Panc1 (cell line): ENCODE results near the gene RNF38.

Source experiments
- SIN3A ChIP-seq: IDR thresholded peaks from 2 replicates; pipeline ENCODE4 v1.6.1; 2012; ENCODE audit warnings: low read depth, mild to moderate bottlenecking, low read length, moderate library complexity, borderline replicate concordance; ENCODE audit not compliant: insufficient read depth
- TF ChIP-seq, protein P1 (sequence below): fragments of 450-650 bp; IDR thresholded peaks from 2 replicates; pipeline ENCODE4 v1.5.1; 2017; ENCODE audit warnings: mild to moderate bottlenecking

DNA sequence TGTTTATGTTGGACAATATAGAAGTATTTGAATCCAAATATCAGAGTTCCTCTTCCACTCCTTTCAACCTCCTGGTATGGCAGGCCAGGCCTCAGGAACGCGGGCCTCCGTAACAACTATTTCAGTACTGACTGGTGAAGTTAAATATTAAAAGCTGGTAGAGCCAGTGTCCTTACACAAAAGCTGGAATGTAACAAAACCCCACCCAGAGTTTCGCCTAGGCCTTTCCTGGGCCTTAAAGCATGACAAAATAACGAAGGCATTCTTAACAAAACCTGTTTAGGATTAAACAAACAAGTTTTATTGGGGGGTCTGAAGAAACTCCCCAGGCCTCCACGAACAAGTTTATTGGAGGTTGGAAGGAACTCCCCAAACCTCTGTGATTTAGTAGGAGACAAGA, 80.3 kb downstream of the RNF38 start:
- TF ChIP-seq, protein P1, sequence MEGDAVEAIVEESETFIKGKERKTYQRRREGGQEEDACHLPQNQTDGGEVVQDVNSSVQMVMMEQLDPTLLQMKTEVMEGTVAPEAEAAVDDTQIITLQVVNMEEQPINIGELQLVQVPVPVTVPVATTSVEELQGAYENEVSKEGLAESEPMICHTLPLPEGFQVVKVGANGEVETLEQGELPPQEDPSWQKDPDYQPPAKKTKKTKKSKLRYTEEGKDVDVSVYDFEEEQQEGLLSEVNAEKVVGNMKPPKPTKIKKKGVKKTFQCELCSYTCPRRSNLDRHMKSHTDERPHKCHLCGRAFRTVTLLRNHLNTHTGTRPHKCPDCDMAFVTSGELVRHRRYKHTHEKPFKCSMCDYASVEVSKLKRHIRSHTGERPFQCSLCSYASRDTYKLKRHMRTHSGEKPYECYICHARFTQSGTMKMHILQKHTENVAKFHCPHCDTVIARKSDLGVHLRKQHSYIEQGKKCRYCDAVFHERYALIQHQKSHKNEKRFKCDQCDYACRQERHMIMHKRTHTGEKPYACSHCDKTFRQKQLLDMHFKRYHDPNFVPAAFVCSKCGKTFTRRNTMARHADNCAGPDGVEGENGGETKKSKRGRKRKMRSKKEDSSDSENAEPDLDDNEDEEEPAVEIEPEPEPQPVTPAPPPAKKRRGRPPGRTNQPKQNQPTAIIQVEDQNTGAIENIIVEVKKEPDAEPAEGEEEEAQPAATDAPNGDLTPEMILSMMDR: no peak
- TF ChIP-seq SIN3A: no peak
